Endometrium (tissue), 2 donors: ENCODE results near the gene ISLR.

Experiments used
- FAIRE-seq: peaks from 2 replicates; lab custom pipeline; 2012; peaks lifted over from hg19 to GRCh38; lab: Jason Lieb, UNC
- donor health status: control.
- donor health status: control.

ISLR gene, protein sequence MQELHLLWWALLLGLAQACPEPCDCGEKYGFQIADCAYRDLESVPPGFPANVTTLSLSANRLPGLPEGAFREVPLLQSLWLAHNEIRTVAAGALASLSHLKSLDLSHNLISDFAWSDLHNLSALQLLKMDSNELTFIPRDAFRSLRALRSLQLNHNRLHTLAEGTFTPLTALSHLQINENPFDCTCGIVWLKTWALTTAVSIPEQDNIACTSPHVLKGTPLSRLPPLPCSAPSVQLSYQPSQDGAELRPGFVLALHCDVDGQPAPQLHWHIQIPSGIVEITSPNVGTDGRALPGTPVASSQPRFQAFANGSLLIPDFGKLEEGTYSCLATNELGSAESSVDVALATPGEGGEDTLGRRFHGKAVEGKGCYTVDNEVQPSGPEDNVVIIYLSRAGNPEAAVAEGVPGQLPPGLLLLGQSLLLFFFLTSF

GRCh38 chr15:74173380-74174218, at the start of gene ISLR:
ISLR (plus strand) TSS chr15:74173710; CDS start chr15:74174859, 1,149 bp downstream.
- peak; percentile 90 for FAIRE-seq

DNA sequence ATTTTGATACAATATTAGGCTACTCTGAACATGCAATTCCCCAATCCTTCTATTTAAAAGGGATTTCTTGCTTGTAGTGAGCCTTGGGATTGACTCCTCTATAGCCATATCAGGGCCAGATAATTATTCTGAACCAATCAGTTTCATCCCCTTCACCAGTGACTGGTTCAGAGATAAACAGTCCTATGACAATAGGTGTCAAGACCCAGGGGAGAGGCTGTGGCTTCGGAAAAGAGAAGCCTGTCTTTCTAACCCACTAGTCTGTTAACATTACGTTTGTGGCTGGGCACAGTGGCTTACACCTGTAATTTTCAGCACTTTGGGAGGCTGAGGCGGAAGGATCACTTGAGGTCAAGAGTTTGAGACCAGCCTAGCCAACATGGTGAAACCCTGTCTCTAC, 49.3 kb upstream of the ISLR start:
- FAIRE-seq = no peak

DNA sequence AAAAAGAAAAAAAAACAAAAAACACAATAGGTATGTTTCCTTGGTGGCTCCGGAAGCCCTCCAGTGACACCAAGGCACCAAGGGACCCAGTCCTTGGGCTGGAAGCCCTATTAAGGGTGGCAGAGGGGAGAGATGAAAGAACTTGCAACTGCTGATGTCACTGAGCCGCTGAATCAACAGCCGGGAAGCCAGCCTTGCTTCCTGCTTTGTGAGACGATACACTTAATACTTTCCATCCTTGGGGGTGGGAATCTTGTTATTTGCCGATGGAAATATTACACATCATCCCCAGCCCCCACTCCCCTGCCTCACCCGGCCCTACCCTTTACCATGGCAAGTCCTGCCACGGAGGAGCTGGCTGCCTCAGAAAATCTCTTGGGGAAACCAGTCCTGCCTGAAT, 48.8 kb upstream of the ISLR start:
- no peak for FAIRE-seq

DNA sequence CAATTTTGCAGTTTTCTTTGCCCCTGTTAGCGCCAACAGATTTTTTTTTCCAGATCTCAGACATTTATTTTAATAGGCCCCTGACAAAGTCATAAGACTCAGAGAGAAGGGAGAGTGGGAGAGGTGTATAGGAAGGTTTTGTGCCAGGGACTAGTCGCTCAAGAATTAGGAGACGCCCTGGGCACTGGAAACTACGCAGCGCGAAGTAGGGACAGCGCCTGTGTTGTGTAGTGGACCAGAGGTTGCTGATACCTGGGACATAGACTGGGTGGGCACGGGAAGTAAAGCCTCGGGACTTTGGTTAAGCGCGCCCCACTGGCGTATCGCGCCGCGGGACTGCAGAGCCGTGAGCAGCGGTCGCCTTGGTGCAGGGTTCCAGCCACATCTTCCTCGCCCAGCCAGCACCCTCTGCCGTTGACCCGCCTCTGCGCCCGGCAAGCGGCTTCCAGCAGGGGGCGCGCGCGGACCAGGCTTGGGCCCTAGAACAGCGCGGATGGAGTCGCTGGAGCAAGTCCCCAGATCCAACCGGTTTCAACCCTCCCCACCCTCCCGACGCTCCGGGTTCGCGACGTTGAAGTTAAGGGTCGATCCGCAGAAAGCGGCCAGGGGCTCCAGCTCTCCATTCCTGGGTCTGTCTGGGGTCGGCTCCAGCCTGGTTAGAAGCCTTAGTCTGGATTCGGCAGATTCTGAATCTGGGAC, 46.1 kb upstream of the ISLR start:
- FAIRE-seq = no peak

GRCh38 chr15:74127954-74128784, 45.3 kb upstream of the ISLR start:
- FAIRE-seq = no peak

DNA sequence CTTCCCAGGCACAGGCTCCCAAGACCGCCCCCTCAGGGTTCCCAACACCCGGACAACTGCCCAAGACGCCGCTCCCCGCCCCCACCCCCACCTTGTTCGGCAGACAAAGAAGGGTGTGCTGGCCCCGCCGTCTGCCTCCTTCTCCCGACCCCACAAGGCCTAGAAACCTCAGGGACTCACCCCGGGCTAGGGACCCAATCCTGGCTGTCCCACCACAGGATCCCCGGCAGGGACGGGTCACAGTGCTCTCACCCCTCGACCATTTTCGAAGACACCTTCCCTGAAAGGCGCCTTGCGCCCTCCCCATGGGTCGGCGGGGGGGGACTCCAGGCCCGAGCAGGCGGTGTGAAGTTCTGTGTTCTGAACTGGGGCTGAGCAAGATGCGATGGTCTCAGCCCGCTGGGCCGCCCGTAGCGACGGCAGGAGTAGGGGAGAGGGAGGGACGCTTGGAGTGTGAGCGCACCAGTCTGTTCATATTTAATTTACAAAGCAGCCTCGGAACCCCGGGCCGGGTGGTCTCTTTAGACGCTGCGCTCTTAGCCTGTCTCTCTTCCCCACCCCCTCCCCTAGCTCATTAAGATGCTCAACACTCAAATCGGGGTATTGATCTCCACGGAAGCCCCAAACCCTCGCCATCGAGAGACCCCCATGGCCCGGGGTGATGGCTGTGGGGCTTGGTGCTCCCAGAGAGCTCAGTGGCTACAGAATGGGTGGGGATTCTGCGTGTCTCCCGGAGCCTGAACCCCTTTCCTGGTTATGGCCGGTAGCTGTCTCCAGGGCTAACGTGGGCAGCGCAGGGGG, 44.5 kb upstream of the ISLR start:
- no peak for FAIRE-seq

DNA sequence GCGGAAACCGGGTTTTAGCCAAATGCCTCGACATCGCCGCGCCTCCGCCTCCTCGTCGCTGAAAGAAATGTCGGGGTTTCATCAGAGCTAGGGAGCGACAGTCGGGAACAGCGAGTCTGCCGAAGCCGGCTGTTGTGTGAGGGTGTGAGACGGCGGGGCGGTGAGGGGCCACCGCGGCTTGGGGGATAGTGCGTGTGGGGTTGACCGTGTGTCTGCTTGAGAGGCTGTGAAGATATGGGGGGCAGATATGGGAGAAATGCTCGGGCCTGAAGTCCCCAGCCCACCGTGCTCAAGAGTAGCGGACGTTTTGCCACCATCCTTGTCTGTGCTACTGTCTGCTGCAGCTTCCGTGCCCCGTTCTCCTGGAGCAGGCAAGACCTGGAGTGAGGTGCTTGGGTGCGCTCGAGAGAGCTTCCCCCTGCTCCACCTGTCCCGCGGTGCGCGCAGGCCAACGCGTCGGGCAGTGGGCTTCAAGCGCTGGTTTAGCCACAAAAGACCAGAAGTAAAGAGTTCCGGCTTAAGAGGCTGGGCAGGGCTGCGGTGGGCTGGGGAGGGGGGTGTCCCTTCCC, 43.8 kb upstream of the ISLR start:
- no peak for FAIRE-seq

DNA sequence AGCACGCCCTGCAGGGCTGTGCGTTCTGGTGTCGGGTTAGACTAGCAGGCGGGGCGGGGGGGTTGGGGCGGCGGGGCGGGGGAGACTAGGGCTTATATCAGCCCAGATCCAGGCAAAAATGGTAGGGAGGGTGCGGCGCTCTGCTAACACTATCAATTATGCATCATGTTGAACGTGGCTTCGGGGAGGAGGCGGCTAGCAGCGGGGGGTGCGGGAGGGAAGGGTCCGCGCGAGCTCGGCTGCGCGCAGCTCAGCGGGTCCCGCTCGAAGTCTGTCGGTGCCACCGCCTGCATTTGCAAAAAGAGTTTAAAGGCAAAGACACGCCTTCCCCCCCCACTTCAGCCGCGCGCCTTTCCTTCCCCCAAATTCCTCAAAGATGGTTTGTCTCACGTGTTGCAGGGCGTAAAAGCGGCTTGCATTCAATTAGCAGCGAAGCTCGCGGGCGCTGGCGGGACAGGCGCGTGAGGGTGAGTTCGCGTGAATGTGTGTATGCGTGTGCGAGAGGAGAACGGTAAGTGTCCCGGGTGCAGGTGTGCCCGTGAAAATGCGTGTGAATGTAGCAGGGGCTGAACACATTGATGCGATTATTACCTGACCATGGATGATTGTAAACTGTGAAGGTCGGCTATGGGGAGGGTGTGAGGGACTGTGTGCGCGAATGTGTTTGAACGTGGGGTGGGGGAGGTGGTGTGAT, 43.2 kb upstream of the ISLR start, which contains the start of gene ISLR2:
ISLR2 (plus strand) TSS at position 432 of the 694 bp plus-strand sequence. CDS start 2,169 bp downstream, outside the sequence.
- no peak for FAIRE-seq

GRCh38 chr15:74130849-74131627, 42.5 kb upstream of the ISLR start:
- FAIRE-seq = no peak

GRCh38 chr15:74131628-74132413, 41.7 kb upstream of the ISLR start:
- no peak for FAIRE-seq

DNA sequence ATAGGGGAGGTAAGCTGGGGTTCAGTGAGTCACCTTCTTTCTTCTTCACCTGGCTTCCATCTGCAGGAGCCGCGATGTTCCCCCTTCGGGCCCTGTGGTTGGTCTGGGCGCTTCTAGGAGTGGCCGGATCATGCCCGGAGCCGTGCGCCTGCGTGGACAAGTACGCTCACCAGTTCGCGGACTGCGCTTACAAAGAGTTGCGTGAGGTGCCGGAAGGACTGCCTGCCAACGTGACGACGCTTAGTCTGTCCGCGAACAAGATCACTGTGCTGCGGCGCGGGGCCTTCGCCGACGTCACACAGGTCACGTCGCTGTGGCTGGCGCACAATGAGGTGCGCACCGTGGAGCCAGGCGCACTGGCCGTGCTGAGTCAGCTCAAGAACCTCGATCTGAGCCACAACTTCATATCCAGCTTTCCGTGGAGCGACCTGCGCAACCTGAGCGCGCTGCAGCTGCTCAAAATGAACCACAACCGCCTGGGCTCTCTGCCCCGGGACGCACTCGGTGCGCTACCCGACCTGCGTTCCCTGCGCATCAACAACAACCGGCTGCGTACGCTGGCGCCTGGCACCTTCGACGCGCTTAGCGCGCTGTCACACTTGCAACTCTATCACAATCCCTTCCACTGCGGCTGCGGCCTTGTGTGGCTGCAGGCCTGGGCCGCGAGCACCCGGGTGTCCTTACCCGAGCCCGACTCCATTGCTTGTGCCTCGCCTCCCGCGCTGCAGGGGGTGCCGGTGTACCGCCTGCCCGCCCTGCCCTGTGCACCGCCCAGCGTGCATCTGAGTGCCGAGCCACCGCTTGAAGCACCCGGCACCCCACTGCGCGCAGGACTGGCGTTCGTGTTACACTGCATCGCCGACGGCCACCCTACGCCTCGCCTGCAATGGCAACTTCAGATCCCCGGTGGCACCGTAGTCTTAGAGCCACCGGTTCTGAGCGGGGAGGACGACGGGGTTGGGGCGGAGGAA, 40.5 kb upstream of the ISLR start:
- no peak for FAIRE-seq

DNA sequence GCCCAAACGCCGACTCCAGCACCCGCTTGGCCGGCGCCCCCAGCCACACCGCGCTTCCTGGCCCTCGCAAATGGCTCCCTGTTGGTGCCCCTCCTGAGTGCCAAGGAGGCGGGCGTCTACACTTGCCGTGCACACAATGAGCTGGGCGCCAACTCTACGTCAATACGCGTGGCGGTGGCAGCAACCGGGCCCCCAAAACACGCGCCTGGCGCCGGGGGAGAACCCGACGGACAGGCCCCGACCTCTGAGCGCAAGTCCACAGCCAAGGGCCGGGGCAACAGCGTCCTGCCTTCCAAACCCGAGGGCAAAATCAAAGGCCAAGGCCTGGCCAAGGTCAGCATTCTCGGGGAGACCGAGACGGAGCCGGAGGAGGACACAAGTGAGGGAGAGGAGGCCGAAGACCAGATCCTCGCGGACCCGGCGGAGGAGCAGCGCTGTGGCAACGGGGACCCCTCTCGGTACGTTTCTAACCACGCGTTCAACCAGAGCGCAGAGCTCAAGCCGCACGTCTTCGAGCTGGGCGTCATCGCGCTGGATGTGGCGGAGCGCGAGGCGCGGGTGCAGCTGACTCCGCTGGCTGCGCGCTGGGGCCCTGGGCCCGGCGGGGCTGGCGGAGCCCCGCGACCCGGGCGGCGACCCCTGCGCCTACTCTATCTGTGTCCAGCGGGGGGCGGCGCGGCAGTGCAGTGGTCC, 39.7 kb upstream of the ISLR start:
- FAIRE-seq = no peak

- FAIRE-seq = no peak
Observed at GRCh38 chr15:74134387-74135027, 39.0 kb upstream of the ISLR start.

DNA sequence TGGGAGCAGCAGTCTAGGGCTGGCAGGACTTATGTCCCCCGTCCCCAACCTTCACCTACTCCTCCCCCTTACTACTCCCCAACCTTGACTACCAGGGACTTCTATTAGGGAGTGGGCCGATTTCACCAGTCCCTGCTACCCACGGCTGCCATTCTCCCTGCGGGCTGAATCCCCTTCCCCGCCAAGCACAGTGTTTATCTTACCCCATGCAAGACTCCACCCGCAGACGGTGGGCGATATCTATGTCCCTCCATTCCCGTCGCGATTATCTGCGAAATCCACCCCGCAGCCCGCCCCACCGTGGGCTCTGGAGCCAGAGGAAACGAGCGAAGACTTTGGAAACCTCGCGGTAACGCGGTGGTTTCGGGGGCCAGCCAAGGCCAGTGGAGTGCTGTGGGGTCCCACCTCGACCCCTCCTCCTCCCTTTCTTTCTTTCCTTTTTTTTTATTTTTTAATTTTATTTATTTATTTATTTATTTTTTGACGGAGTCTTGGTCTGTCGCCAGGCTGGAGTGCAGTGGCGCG, 38.4 kb upstream of the ISLR start:
- FAIRE-seq = no peak

- FAIRE-seq = no peak
Observed at GRCh38 chr15:74136540-74136813, 37.0 kb upstream of the ISLR start.
